ENCODE results near the gene CDIPT. TPM values are rescaled to one million over a fixed set of nuclear protein-coding genes. Genes with fewer than 3 reads are reported as not detected.
A peak's percentile ranks its signal among the peaks of the same experiment; 100 is the strongest.
"Not testable (repeated sequence)": the region's sequence is repeated elsewhere in the genome, so short reads cannot be mapped to it uniquely, and the experiment has no call there.

Gene CDIPT
- polyA plus RNA-seq, 3 donors = 111 to 120 (median 117) TPM

DNA sequence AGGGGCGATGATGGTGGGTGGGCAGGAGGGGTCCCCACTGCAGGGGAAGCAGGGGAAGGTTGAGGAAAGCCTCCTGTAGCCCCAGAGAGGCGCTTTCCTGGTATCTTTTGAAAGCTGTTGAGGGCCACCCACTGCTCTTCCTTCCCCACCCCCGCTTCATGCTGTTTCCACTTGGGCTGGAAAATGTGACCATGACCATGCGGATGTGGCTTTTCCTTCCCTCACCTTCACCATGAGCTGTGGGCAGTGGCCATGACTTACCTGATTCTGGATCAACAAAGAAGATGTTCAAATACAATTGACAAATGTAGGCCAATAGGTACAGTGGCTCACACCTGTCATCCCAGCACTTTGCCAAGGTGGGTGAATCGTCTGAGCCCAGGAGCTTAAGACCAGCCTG is 28.9 kb downstream of the CDIPT start:
- no peak for DNase-seq

DNA sequence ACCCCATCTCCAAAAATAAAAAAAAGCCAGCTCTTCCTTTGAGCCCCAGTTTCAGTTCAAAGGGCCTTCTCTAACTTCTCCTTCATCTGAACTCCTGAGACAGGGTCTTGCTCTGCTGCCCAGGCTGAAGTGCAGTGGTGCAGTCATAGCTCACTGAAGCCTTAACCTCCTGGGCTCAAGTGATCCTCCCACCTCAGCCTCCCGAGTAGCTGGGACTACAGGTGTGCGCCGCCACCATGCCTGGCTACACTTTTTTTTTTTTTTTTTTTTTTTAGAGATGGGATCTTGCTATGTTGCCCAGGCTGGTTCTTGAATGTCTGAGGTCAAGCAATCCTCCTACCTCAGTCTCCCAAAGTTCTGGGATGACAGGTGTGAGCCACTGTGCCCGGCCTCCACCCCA is 29.8 kb downstream of the CDIPT start:
- DNase-seq = not testable (repeated sequence)

DNA sequence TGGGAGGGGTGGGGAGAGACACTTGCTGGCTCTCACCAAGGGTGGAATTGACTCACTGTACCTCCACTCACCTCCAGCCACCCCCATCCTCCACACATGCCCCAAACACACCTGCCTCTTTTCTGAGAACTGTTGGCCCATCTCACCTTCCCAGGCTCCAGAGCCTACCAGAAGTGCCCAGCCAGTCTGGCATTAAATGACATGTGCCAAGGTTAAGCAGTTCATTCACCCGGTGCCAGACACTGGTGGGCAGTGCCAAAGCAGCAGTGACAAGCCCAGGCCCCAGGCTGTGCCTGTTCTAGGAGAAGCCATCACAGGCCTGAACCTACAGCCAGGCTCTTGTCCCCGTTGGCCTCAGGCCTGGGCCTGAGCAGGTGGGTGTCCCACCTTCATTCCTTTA is 31.5 kb downstream of the CDIPT start:
- no peak for DNase-seq

DNA sequence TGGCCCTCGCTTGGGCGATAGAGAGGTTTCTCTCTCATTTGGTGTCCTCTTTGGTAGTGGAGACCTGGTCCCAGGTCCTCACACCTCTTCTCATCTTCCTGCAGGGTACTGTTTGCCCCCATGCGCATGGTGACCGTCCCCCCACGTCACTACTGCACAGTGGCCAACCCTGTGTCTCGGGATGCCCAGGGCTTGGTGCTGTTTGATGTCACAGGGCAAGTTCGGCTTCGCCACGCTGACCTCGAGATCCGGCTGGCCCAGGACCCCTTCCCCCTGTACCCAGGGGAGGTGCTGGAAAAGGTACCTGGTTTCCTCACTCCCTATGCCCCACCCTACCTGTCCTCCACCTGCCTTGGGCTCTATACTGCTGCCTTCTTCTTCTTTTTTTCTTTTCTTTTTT is 32.3 kb downstream of the CDIPT start:
- DNase-seq = no peak

DNA sequence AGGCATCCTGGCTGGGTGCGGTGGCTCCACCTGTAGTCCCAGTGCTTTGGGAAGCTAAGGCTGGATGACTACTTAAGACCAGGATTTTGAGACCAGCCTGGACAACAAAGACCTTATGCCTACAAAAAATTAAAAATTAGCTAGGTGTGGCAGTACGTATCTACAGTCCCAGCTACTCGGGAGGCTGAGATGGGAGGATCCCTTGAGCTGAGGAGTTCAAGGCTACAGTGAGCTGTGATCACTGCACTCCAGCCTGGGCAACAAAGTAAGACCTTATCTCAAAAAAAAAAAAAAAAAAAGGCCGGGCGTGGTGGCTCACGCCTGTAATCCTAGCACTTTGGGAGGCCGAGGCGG is 36.7 kb downstream of the CDIPT start:
- no peak for DNase-seq

DNA sequence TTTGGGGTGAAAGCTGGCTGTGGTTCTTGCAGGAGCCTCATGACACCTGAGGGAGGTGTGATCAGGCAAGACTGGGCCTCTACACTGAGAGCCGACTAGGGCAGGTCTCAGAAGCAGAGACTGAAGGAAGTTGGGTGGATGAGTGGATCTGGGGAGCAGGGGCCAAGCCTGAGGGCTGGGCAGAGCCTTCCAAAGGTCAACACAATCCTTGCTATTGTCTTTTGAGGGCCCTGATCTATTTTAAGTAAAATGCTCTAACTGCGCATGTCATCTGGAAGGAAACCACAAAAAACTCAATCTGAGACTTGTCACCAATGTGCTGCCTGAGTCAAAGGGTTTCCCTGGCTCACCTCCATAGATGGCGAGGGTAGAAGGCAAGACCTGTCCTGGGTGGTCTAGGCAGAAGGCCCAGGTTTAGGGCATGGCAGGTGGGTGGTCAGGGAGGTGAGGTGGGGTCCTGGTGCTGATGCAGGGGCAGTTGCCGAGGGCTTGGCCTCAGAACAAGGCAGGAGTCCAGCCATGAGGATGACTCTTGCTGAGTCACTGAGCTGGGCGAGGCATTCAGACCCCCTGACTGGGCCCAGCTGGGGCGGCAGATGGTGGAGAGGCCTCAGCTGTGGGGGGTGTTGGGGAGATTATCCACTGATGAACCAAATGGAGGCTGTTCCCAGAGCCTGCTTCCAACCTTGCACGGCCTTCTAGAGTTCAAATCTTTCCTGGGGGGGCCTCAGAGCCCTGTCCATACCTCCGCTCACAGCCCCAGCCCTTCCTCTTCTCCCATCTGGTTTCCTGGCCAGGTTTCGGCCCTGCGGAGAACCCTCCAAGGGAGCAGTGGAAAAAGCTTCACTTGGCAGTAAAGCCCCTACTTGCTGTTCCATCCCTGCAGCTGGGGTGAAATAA is 37.6 kb downstream of the CDIPT start:
- DNase-seq = no peak

DNA sequence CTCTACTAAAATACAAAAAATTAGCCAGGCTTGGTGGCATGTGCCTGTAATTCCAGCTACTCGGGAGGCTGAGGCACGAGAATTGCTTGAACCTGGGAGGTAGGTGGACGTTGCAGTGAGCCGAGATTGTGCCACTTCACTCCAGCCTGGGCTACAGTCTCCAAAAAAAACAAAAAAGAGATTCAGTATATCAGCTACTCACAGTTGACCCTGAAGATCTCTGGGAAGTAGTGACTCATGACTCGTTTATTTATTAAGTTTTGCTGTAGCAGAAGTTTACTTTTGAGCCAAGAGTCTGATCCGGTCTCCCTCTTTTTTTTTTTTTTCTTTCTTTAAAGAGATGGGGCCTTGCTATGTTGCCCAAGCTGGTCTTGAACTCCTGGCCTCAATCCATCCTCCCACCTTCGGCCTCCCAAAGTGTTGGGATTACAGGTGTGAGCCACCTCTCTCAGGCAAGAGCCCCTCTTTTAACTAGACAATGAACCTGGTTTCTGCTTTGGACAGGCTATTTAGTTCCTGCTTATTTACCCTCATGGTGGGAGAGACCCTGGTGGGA is 38.4 kb downstream of the CDIPT start:
- DNase-seq = no peak

DNA sequence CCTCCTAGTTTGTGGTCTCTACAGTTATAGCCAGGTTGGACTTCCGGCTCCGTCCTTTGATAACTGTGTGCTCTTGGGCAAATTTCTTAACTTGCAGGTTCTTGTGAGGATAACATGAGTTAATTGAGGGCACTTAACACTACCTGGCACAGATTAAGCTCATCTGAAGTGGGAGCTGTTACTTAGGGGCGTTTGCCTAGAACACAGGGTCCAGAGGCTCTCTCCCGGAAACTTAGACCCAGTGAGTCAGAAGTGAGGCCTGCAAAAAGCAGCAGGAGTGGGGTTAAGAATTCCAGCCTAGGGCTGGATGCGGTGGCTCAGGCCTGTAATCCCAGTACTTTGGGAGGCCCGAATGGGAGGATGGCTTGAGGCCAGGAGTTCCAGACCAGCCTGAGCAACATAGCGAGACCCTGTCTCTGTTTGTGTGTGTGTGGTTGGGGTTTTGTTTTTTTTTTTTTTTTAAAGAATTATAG is 41.3 kb downstream of the CDIPT start:
- DNase-seq = no peak

DNA sequence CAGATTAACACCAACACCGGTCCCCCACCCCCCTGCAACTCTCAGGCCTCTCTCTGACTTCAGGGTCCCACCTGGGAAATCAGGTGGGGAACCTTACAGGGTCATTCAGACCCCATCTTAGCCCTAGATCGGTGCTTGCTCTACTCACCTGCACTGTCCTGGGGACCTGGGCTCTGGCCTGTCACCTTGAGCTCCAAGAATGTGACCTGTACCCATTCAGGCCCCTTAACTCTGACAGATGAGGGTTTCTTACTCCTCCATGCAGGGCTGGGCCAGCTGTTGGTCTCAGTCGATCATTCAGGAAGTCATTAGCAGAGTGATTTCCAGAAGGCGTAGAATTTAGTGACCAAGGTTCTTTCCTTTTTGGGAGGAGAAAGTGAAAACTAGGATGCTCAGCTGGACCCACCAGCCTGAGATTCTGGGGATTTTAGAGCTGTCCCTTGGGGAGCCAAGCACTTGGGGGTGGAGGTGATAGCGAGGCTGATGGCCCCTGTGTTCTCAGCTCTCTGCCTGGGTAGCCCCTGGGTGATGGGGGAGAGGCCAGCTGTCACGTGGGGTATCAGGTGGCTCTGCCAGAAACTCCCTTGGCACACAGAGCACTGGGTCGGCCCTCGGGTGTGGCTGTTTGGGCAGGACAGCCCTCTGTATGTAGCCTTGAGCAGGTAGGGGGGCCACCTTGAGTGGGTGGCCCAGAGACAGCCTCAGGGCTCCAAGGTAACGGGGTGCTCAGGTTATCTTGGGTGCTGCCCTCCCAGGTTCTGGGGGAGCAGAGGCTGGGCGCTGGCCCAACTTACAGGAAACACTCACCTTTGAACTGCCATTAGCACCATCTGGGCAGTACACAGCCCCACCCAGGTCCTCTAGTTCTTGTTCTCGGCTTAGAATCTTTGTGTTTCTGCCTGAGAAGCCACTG is 42.0 kb downstream of the CDIPT start:
- no peak for DNase-seq

DNA sequence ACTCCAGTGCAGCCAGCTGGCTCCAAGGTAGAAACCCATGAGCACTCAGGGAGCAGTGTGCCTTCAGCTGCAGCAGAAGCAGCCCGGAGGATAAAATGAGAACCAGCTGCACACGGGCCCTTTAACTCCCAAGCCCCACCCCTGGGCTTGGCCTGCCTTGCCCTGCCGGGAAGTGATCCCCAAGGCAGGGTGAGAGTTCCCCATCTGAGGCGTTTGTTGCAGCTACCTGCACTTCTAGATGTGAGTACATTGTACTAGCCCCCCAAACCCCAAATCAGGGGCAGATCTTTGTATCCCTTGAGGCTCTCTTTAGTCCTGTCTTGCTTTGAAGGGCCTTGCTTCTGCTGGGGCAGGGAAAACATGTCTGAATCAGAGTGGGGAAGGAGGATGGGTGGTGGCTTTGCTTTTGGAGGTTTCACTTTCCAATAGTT is 42.7 kb downstream of the CDIPT start, which contains the start of gene MVP:
TSS of gene MVP (plus strand) at position 192 of the 431 bp plus-strand sequence. CDS start 10,088 bp downstream, outside the sequence.
- DNase-seq = no peak

DNA sequence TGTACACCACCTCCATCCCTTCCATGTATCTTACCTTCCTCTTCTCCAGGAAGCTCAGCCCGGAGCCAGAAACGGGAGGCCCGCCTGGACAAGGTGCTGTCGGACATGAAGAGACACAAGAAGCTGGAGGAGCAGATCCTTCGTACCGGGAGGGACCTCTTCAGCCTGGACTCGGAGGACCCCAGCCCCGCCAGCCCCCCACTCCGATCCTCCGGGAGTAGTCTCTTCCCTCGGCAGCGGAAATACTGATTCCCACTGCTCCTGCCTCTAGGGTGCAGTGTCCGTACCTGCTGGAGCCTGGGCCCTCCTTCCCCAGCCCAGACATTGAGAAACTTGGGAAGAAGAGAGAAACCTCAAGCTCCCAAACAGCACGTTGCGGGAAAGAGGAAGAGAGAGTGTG is 43.5 kb downstream of the CDIPT start:
- no peak for DNase-seq

DNA sequence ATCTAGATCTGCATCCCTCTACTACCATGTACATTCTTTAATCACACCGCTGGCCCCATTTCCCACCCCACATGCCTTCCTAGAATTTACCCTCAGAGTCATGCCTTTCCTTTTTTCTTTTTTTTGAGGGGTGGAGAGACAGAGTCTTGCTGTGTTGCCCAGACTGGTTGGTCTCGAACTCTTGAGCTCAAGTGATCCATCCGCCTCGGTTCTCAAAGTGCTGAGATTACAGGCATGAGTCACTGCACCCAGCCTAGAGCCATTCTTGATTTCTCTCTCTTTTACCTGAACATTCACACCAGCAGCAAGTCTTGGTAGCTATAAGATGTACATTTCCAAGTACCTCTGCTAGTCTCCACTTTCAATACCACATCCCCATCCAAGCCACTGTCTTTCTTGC is 44.9 kb downstream of the CDIPT start:
- DNase-seq = no peak

DNA sequence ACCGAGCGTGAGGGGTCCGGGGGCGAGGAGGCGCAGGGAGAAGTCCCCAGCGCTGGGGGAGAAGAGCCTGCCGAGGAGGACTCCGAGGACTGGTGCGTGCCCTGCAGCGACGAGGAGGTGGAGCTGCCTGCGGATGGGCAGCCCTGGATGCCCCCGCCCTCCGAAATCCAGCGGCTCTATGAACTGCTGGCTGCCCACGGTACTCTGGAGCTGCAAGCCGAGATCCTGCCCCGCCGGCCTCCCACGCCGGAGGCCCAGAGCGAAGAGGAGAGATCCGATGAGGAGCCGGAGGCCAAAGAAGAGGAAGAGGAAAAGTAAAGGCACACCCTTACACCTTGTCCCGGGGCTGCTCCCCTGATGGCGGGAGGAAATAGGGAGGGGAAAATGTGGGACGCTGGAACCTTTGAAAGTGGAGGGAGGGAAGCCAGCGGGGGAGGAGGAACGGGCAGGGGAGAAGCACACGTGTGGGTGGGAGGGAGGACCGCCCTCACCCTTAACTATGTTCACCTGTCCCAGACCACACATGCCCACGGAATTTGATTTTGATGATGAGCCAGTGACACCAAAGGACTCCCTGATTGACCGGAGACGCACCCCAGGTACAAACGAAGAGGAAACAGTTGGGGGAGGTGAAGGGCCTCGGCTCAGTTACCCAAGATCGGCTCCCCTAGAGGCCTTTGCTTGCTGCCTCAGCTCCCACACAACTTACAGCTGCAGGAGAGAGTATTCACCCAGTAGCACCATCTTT is 46.2 kb downstream of the CDIPT start:
- DNase-seq = peak; percentile 52

DNA sequence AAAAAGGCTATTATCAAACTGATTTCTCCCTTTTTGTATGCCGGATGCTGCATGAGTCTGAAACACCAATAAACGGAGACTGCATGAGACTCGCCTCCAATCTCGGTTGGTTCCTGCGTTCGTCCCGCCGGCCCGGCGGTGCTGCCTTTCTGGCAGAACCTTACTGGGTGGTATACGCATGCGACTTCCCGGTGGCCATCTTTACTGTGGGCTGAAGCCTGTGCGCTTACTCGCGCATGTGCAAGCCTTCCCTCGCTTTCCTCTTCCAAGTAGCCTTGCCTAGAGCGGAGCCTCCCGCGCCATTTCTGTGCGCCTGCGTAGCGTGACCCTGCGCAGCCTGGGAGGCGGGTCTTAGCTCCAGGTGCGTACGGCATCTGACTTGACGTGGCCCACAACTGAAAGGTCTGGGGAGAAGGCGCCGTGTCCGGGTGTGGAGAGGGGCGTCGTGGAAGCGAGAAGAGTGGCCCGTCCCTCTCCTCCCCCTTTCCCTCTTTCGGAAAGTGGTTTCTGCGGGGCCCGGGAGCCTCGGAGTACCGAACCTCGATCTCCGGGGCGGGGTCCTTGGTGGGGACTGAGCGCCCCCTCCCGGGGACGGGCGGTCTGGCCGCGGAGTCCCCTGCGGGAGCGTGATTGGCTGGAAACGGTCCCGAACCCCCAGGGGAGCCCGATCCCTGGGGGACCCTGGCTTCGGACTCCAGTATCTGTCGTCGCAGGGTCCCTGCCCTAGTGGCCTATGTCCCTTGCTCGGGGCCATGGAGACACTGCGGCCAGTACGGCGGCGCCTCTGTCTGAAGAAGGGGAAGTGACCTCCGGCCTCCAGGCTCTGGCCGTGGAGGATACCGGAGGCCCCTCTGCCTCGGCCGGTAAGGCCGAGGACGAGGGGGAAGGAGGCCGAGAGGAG is 47.0 kb downstream of the CDIPT start, which contains the start of gene PAGR1:
TSS of gene PAGR1 (plus strand) at position 360 of the 901 bp plus-strand sequence. CDS start at position 734, 374 bp downstream.
- DNase-seq = peak; percentile 99

DNA sequence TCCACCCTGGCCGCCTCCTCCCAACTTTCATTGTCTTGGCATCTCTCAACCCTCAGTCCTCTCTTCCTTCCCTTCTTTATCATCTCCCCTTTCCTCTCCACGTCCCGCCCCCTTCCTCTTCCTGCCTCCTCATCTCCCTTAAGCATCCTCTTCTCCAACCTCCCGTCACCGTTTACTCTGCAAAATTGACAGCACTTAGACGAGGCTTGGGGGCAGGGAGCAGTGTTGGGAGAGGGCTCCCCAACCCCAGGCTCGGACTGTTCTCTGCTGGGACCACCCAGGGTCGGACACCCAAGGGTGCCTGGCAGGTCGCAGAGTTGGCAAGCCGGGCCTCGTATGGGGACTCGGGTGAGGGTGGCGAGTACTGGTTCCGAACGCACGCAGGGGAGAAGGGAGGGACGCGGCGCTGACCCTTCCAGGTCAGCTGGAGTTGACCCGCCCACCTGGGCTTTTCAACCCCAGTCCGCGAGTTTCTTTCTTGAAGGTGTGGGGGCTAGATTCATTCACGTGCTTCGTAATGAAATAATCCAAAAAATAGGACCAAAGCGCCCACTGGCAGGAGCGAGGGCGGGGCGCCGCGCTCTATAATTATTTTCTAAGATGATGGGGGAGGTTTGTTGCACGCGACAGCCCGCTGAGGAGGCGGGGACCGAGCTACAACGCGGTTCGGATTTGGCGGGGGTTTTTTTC is 47.8 kb downstream of the CDIPT start:
- no peak for DNase-seq

DNA sequence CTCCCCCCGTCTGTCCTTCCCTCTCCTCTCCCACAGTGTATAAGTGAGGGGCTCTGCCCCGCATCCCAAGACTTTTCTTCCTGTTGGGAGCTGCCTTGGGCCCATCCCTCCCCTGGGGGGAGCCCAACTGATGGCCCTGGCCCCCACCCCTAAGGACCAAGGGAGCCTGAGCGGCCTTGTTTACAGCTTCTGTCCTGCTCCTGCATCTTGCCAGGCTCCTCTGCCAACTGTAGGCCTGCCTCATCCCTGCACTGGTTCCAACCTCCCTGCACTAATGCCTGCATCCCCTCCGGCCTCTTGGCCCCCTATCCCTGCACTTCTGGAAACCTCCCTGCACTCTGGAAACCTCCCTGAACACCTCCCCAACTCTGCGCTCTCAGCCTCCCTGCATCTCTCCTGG is 48.4 kb downstream of the CDIPT start:
- no peak for DNase-seq

DNA sequence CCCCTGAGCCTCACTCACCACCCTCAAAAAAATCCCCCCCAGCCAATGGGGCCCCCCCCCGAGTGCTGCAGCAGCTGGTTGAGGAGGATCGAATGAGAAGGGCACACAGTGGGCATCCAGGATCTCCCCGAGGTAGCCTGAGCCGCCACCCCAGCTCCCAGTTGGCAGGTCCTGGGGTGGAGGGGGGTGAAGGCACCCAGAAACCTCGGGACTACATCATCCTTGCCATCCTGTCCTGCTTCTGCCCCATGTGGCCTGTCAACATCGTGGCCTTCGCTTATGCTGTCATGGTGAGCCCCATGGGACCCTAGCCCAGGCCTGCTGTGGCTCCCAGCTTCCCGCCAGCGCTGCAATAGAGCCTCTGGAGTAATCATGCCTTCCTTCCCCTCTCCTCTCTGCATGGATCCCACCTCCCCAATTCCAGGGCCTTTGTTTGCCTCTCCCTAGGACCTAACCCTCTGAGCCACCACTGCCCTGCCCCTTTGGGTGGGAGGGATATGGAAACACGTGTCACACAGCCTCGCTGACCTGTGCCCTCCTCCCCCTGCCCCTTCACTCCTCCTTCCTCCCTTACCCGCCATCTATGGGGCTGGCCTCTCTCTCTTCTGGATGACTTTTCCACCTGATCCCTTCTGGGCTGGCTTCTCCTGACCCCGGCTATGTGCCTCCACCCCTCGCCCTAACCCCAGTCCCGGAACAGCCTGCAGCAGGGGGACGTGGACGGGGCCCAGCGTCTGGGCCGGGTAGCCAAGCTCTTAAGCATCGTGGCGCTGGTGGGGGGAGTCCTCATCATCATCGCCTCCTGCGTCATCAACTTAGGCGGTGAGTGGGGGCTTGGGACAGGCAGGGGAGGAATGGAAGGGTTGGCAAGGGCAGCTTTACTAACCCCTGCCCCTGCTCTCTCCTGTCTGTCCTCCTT is 49.1 kb downstream of the CDIPT start:
- DNase-seq = no peak

Measured in renal pelvis (tissue), 4 donors.